GM19438 (cell line): ENCODE results near the gene MPP3.

Experiments used
- ATAC-seq: cut with Tn5 transposase; IDR thresholded peaks from one replicate; pipeline ENCODE4 v1.9.1; 2021; ENCODE audit warnings: low read depth; ENCODE audit not compliant: unreplicated experiment

The MPP3 gene

GRCh38 chr17:43754947-43755346 lies 78.0 kb downstream of the MPP3 start:
- no peak for ATAC-seq

GRCh38 chr17:43753493-43754129 lies 79.3 kb downstream of the MPP3 start:
- ATAC-seq: no peak
